ENCODE data around the gene POU3F2.

DNA sequence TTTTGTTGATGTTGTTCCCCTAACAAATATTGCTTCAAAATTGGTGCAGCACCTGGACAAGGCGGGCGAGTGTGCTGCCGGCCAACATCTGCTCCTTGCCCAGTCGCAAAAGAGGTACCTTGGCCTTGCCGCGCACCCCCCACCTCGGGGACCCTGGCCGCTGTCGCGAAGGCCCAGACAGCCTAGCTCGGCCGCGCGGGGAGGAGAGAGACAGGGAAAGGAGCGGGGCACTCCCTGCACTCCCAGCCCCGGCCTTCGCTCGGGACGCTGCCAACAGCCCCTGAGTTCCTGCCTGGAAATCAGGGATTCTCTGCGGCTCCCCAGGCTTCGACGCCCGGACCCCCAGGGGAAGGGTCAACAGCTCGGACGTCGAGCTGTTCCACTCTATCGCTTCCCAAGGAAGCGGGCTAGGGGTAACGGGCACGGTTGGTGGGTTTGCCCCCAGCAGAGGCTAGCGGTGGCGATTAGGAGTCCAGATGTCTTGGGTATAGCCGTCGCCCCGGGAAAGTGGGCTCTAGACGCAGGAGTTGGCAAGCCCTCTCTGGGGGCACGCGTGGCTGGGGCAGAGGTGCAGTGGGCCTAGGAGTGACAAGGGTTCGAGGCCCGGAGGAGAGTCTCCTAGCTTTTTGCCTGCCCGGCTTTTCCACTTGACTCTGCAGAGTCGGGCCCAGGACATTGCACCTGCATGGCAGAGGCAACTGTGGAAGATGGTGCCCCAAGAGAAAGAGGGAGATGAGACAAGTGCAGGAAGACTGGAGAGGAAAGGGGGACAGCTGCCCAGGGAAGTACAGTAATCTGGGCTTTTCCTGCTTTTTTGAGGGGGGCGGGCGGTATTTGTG lies 8.2 kb downstream of the POU3F2 start:
- TF ChIP-seq, protein P1, sequence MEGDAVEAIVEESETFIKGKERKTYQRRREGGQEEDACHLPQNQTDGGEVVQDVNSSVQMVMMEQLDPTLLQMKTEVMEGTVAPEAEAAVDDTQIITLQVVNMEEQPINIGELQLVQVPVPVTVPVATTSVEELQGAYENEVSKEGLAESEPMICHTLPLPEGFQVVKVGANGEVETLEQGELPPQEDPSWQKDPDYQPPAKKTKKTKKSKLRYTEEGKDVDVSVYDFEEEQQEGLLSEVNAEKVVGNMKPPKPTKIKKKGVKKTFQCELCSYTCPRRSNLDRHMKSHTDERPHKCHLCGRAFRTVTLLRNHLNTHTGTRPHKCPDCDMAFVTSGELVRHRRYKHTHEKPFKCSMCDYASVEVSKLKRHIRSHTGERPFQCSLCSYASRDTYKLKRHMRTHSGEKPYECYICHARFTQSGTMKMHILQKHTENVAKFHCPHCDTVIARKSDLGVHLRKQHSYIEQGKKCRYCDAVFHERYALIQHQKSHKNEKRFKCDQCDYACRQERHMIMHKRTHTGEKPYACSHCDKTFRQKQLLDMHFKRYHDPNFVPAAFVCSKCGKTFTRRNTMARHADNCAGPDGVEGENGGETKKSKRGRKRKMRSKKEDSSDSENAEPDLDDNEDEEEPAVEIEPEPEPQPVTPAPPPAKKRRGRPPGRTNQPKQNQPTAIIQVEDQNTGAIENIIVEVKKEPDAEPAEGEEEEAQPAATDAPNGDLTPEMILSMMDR (IDR thresholded peaks at IDR 0.05): no peak
- no peak for TF ChIP-seq POLR2A (IDR thresholded peaks at IDR 0.05)

Data from Peyer's patch (tissue), 4 donors.